22Rv1 (cell line): Measurements from ENCODE around the gene ETV1.

ENCODE experiments used
- CTCF ChIP-seq: fragments of 450-650 bp; IDR thresholded peaks from 2 replicates; pipeline ENCODE4 v1.5.1; 2017; ENCODE audit warnings: mild to moderate bottlenecking
- ZFX ChIP-seq: fragments of 450-650 bp; IDR thresholded peaks from 2 replicates; pipeline ENCODE4 v1.6.1; 2017; ENCODE audit warnings: antibody characterized with exemption, borderline replicate concordance

- TF ChIP-seq ZFX, result no peak
- TF ChIP-seq CTCF, result no peak
Observed at GRCh38 chr7:13952921-13953320, 36.5 kb downstream of the ETV1 start.
